Activated CD4-positive, alpha-beta T cell treated with anti-CD3 and anti-CD28 coated beads for 36 hours (primary cell): ENCODE measurements around the gene RASGRP4. TPM values are rescaled to one million over a fixed set of nuclear protein-coding genes. Genes with fewer than 3 reads are reported as not detected.
"Not testable (repeated sequence)": the region's sequence is repeated elsewhere in the genome, so short reads cannot be mapped to it uniquely, and the experiment has no call there.

ENCODE experiments used
- ATAC-seq: fragments of 200-7000 bp; cut with Tn5 transposase; one replicate; pipeline ENCODE4 v1.10.0; 2021; ENCODE audit warnings: mild to moderate bottlenecking, moderate library complexity
- CTCF ChIA-PET: fragments of 350-600 bp; sonication (Branson Sonifier 250); formaldehyde crosslinking; loops from one replicate; lab custom pipeline; 2021; ENCODE audit warnings: antibody characterized with exemption; lab: Charles Lee
- POLR2A ChIA-PET: fragments of 350-600 bp; sonication (Branson Sonifier 250); formaldehyde crosslinking; loops from one replicate; lab custom pipeline; 2021; ENCODE audit warnings: antibody characterized with exemption, inconsistent platforms; lab: Charles Lee
- DNase-seq: peaks from one replicate; pipeline ENCODE4 v3.0.0-alpha.2; 2020
- H3K27ac Mint-ChIP-seq: one replicate; pipeline ENCODE4 v1.8.0; 2021; ENCODE audit warnings: mixed read lengths
- H3K27me3 Mint-ChIP-seq: one replicate; pipeline ENCODE4 v1.8.0; 2021; ENCODE audit warnings: mixed read lengths
- H3K36me3 Mint-ChIP-seq: one replicate; pipeline ENCODE4 v1.8.0; 2021; ENCODE audit warnings: low read depth, mixed read lengths
- H3K4me1 Mint-ChIP-seq: one replicate; pipeline ENCODE4 v1.8.0; 2021; ENCODE audit warnings: mixed read lengths
- H3K4me3 Mint-ChIP-seq: one replicate; pipeline ENCODE4 v1.8.0; 2021; ENCODE audit warnings: mild to moderate bottlenecking, moderate library complexity, mixed read lengths
- H3K9me3 Mint-ChIP-seq: one replicate; pipeline ENCODE4 v1.8.0; 2021; ENCODE audit warnings: low read depth, mixed read lengths
- intact Hi-C, 2 experiments: fragments of 100-400 bp; cut with DNase I in 1 of 2; cut with micrococcal nuclease in 1 of 2; formaldehyde crosslinking; loops; one replicate each; pipeline versions ENCODE4 v1.14.2 to v1.15.1; 2022 to 2024; cut with DNase I, micrococcal nuclease
- total RNA-seq, 2 experiments: library from RNA; stranded (reverse); gene quantifications; one replicate each; pipeline ENCODE4 v1.2.3, GENCODE V29; 2021

The RASGRP4 gene
- total RNA-seq, 2 experiments from 2014 or later: 5.6 to 5.9 TPM

DNA sequence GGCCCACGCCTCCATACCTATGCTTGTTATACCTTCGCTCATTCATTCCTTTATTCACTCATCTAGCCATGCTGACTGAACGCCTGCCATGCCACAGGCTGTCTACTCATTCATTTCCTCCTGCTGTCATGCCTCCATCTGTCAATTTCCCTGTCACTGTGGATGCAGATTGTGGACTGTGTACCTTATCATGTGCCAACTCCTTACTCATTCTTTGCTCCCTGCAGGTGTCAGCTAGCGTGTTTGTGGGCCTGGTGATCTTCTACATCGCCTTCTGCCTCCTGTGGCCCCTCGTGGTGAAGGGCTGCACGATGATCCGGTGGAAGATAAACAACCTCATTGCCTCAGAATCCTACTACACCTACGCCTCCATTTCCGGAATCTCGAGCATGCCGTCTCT lies 55.7 kb downstream of the RASGRP4 start:
- DNase-seq (no peak), ATAC-seq (no peak)
- CTCF ChIA-PET: interaction anchor here (0.6 kb wide), 1 partner anchor 217 kb away, joined by 4 read pairs; no protein-coding TSS in a partner anchor
- Mint-ChIP-seq H3K9me3 (no peaks in the 10 kb centered on the region), H3K4me1 (peaks cover 9% of the 10 kb centered on the region), H3K36me3 (peaks cover 6% of the 10 kb centered on the region), H3K27ac (no peak overlapping the region), H3K27me3 (peaks cover 14% of the 10 kb centered on the region), H3K4me3 (no peak overlapping the region)
- POLR2A ChIA-PET: no interaction called here
- intact Hi-C loops: no loop called here

DNA sequence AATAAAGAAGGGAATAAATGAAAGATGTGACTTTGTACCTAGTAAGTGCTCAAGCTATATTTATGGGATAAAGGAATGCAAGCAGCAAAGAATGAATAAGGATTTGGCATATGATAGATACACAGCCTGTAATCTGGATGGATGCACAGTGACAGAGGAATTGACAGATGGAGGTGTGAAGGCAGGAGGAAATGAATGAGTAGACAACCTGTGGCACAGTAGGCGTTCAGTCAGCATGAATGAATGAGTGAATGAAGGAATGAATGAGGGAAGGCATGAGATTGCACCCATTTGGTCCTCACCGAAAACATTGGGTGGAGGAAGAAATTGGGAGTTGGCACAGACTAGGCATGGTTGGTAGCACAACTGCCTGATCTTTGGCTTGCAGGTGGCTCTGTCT lies 56.4 kb downstream of the RASGRP4 start:
- DNase-seq (no peak), ATAC-seq (no peak)
- peaks cover under 1% of the 10 kb centered on the region for H3K36me3 Mint-ChIP-seq
- H3K4me3 Mint-ChIP-seq: no peak overlapping the region
- H3K27ac Mint-ChIP-seq: no peak overlapping the region
- ChIA-PET POLR2A (no interaction called here), CTCF (no interaction called here)
- intact Hi-C loops: no loop called here
- H3K4me1 Mint-ChIP-seq: peaks cover 4% of the 10 kb centered on the region
- no peaks in the 10 kb centered on the region for H3K9me3 Mint-ChIP-seq
- H3K27me3 Mint-ChIP-seq: peaks cover 14% of the 10 kb centered on the region

DNA sequence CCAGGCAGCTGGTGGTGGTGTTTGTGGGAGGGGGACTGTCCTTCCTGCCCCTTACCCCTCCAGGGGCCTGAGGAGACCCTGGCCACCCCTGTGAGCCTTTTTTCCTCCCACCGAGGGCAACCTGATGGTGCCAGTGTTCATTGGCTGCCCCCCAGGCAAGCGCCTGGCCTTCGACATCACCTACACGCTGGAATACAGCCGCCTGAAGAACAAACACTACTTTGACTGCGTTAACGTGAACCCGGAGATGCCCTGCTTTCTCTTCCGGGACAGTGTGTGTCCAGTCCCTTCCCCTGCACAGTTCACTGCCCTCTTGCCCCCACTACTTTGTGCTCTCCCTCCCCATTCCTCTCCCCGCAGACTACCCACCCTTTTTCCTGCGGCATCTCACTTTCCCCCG lies 59.0 kb downstream of the RASGRP4 start:
- ATAC-seq: no peak
- Mint-ChIP-seq H3K36me3 (no peaks in the 10 kb centered on the region), H3K27ac (no peak overlapping the region), H3K27me3 (peaks cover 14% of the 10 kb centered on the region), H3K9me3 (no peaks in the 10 kb centered on the region), H3K4me1 (peaks cover 3% of the 10 kb centered on the region), H3K4me3 (no peak overlapping the region)
- no peak for DNase-seq
- intact Hi-C loops: no loop called here
- ChIA-PET CTCF (no interaction called here), POLR2A (no interaction called here)

DNA sequence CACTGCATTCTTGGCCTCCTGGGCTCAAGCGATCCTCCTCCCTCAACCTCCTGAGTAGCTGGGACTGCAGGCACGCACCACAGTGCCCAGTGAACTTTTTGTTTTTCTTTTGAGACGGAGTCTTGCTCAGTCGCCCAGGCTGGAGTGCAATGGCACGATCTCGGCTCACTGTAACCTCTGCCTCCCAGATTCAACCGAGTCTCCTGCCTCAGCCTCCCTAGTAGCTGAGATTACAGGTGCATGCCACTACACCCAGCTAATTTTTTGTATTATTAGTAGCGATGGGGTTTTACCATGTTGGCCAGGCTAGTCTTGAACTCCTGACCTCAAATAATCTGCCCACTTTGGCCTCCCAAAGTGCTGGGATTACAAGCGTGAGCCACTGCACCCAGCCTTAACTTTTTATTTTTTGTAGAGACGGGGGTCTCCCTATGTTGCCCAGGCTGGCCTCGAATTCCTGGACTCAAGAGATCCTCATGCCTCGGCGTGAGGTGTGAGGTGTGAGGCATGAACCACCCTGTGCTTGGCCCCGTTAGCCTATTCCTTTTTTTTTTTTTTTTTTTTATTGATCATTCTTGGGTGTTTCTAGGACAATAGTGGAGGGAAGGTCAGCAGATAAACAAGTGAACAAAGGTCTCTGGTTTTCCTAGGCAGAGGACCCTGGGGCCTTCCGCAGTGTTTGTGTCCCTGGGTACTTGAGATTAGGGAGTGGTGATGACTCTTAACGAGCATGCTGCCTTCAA lies 62.9 kb downstream of the RASGRP4 start:
- H3K27ac Mint-ChIP-seq, H3K4me1 Mint-ChIP-seq, H3K9me3 Mint-ChIP-seq, DNase-seq, POLR2A ChIA-PET, H3K36me3 Mint-ChIP-seq, ATAC-seq: not testable (repeated sequence)
- intact Hi-C loops: loop anchor here (1.0 to 2.0 kb wide), 6 partner anchors 11 to 99 kb away; partner anchors contain the start of genes PSMD8 (in 1 of the 2), SPINT2 (in 1 of the 2) and YIF1B (in 1 of the 2)
- Mint-ChIP-seq H3K27me3 (peaks cover 23% of the 10 kb centered on the region), H3K4me3 (peak overlapping the region; percentile 76)
- CTCF ChIA-PET: interaction anchor here (0.5 kb wide), 1 partner anchor 468 kb away, joined by 5 read pairs; no protein-coding TSS in a partner anchor

DNA sequence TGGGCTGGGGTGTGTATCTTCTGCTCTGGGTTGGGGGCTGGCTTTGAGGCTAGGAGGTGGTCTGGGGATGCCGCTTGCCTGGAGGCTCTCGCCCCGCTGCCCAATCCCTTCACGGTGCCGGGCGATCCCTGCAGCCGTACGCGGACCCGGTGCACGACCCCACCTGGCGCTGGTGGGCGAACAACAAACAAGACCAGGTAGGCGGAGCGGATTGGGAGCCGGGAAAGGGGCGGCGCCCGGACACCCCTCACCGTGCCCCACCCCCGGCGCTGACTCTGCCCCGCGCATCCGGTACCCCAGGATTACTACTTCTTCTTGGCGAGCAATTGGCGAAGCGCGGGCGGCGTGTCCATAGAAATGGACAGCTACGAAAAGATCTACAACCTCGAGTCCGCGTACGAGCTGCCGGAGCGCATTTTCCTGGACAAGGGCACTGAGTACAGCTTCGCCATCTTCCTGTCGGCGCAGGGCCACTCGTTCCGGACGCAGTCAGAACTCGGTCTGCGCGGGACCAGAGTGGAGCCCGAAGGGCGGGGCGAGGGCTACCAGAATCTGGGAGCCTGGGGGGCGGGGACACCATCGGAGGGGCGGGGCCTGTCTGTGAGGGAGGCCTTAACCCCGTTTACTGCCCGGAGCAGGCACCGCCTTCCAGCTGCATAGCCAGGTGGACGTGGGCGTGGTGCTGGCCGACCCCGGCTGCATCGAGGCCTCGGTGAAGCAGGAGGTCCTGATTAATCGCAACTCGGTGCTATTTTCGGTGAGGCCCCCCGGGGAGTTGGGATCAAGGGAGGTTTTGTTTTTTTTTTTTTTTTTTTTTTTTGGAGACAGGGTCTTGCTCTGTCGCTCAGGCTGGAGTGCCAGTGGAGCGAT lies 63.7 kb downstream of the RASGRP4 start:
- Mint-ChIP-seq H3K27me3 (peaks cover 22% of the 10 kb centered on the region), H3K27ac (peak overlapping the region; percentile 55), H3K9me3 (no peaks in the 10 kb centered on the region), H3K36me3 (no peaks in the 10 kb centered on the region), H3K4me1 (peaks cover 9% of the 10 kb centered on the region), H3K4me3 (peak overlapping the region; percentile 76)
- peak; percentile 94 for DNase-seq
- intact Hi-C loops: loop anchor here (1.0 to 2.0 kb wide), 6 partner anchors 12 to 98 kb away; partner anchors contain the start of genes PSMD8 (in 1 of the 2), SPINT2 (in 1 of the 2) and YIF1B (in 1 of the 2)
- CTCF ChIA-PET: interaction anchor here (0.5 to 1.4 kb wide), 3 partner anchors 12 to 468 kb away, joined by 3 to 7 read pairs (median 5); partner anchors contain the start of gene PSMD8
- POLR2A ChIA-PET: interaction anchor here (1.0 kb wide), 1 partner anchor 12 kb away, joined by 7 read pairs; the partner anchor contains the start of gene PSMD8
- ATAC-seq: peak; percentile 81

DNA sequence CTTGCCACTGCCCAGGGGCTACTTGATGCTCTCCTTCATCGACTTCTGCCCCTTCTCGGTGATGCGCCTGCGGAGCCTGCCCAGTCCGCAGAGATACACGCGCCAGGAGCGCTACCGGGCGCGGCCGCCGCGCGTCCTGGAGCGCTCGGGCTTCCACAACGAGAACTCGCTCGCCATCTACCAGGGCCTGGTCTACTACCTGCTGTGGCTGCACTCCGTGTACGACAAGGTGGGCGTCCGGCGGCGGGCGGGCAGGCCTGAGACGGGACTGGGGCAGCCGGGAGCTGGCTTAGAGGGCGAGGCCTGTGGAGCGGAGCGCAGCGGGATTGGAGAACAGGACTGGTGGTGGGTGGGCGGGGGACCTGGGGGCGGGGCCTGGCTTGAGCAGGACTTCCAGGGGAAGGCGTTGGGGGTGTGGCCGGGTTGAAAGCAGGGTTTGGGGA lies 64.4 kb downstream of the RASGRP4 start:
- H3K9me3 Mint-ChIP-seq: no peaks in the 10 kb centered on the region
- peaks cover 9% of the 10 kb centered on the region for H3K4me1 Mint-ChIP-seq
- CTCF ChIA-PET: interaction anchor here (0.7 to 1.5 kb wide), 3 partner anchors 12 to 127 kb away, joined by 3 to 7 read pairs (median 3); partner anchors contain the start of genes PPP1R14A and PSMD8
- peaks cover 22% of the 10 kb centered on the region for H3K27me3 Mint-ChIP-seq
- DNase-seq (peak; percentile 87), ATAC-seq (peak; percentile 78)
- peak overlapping the region; percentile 76 for H3K4me3 Mint-ChIP-seq
- POLR2A ChIA-PET: interaction anchor here (1.0 kb wide), 1 partner anchor 12 kb away, joined by 7 read pairs; the partner anchor contains the start of gene PSMD8
- intact Hi-C loops: loop anchor here (1.0 to 2.0 kb wide), 6 partner anchors 13 to 97 kb away; partner anchors contain the start of genes PSMD8 (in 1 of the 2), SPINT2 (in 1 of the 2) and YIF1B (in 1 of the 2)
- no peaks in the 10 kb centered on the region for H3K36me3 Mint-ChIP-seq
- H3K27ac Mint-ChIP-seq: no peak overlapping the region

DNA sequence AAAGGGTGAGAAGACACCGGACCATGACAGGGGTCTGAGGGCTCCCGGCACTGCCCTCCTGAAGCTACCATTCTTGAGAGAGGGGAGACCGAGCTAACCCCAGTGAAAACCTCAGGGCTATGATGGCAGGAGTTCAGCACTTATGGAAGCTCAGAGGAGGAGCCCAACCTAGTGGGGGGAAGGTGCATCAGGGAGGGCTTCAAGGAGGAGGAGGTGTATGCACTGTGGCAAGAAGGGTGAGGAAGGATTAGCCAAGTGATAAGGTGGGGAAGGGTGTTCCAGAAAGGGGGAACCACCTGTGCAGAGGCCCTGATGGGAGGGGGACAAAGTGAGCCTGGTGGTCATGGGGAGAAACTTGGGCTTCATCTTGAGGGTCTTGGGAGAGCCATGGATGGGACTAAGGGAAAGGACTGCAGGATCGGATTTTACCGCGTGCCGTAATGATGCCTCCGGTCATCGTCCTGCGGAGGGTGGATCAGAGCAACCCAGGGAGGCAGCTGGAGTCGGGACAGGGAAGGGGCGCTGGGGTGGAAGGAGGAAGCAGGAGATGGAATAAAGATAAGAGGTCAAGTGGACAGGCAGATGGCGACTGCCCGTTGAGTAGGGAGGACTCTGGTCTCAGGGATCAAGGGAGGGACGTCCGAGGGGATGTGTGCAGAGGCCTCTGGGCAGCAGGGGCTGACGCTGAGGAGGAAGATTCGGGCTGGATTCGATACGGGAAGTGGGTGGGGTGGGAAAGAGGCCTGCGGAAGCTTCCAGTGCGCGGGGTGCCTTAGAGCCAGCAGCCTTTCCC lies 65.0 kb downstream of the RASGRP4 start:
- no peak for ATAC-seq
- Mint-ChIP-seq H3K4me1 (peaks cover 9% of the 10 kb centered on the region), H3K27me3 (peaks cover 19% of the 10 kb centered on the region), H3K36me3 (no peaks in the 10 kb centered on the region), H3K27ac (no peak overlapping the region), H3K4me3 (peak overlapping the region; percentile 76), H3K9me3 (no peaks in the 10 kb centered on the region)
- DNase-seq: no peak
- intact Hi-C loops: no loop called here
- ChIA-PET CTCF (interaction anchor here (0.5 to 1.9 kb wide), 6 partner anchors 13 to 563 kb away, joined by 3 to 9 read pairs (median 3); partner anchors contain the start of genes FAM98C, KCNK6, PPP1R14A and PSMD8), POLR2A (no interaction called here)

DNA sequence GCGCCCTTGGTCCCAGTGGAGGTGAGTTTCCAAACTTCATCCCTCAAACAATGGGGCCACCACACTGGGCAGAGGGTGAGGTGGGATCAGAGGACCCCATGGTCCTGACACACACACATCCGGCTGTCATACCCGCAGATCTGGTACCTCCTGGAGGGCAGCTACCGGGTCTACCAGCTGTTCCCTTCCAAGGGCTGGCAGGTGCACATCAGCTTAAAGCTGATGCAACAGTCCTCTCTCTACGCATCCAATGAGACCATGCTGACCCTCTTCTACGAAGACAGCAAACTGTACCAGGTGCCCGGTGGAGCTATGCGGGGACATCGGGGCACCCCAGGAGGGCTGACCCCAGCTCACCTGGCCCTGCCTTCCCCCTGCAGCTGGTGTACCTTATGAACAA lies 65.7 kb downstream of the RASGRP4 start:
- Mint-ChIP-seq H3K4me3 (no peak overlapping the region), H3K36me3 (no peaks in the 10 kb centered on the region), H3K9me3 (no peaks in the 10 kb centered on the region), H3K27ac (no peak overlapping the region), H3K27me3 (peaks cover 17% of the 10 kb centered on the region), H3K4me1 (peaks cover 9% of the 10 kb centered on the region)
- ATAC-seq: no peak
- ChIA-PET CTCF (interaction anchor here (0.5 to 1.9 kb wide), 5 partner anchors 41 to 357 kb away, joined by 3 to 9 read pairs (median 3); partner anchors contain the start of genes FAM98C, KCNK6 and PPP1R14A), POLR2A (no interaction called here)
- intact Hi-C loops: no loop called here
- no peak for DNase-seq

DNA sequence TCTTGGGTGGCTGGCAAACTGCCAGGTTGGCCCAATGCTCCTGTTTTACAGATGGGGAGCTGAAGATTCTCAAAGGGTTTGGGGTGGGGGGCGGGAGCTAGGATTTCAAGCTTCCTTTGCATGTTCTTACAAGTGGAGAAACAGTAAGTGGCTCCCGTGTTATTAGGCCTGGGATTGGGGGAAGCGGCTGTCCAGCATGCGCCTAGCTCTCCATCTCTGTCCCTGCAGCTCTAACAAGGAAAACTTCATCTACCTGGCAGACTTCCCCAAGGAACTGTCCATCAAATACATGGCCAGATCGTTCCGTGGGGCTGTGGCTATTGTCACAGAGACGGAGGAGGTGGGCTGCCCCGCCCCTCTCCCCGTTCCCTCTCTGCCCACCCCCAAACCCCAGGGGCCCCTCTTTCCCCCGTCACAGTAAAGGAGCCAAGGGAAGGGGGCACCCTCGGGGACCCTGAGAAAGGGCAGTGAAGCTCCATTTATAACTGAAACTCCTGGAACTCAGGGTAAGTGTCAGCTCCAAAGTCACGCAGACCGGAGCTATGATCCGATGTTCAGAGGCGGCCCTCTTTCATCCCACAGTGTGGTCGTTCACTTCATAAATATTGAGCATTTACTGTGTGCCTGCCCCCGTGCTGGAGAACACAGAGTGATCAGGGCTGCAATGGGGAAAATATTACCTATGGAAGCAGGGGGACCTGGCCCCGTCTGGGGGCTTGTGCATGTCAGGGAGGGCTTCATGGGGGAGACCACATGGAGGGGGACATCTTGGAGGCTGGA lies 66.6 kb downstream of the RASGRP4 start:
- Mint-ChIP-seq H3K4me1 (peaks cover 9% of the 10 kb centered on the region), H3K27ac (no peak overlapping the region), H3K36me3 (no peaks in the 10 kb centered on the region), H3K27me3 (peaks cover 17% of the 10 kb centered on the region), H3K4me3 (no peak overlapping the region), H3K9me3 (no peaks in the 10 kb centered on the region)
- DNase-seq (no peak), ATAC-seq (no peak)
- ChIA-PET POLR2A (no interaction called here), CTCF (interaction anchor here (1.3 to 1.9 kb wide), 2 partner anchors 44 to 276 kb away, joined by 3 to 9 read pairs; partner anchors contain the start of gene FAM98C)
- intact Hi-C loops: no loop called here
